IPS DF 4.7 (cell line): Measurements from ENCODE around the gene NPAS3.

Source experiments
- DNase-seq: peaks from one replicate; pipeline ENCODE4 v3.0.0-alpha.2; 2013; ENCODE audit warnings: low spot score; ENCODE audit errors: extremely low read depth

The NPAS3 gene

GRCh38 chr14:33505963-33506329 lies 567.3 kb downstream of the NPAS3 start:
- DNase-seq: no peak

GRCh38 chr14:33508126-33509062 lies 569.7 kb downstream of the NPAS3 start:
- no peak for DNase-seq

- DNase-seq: no peak
Observed at GRCh38 chr14:33509454-33509853, 570.8 kb downstream of the NPAS3 start.

GRCh38 chr14:33510063-33510481 lies 571.4 kb downstream of the NPAS3 start:
- no peak for DNase-seq

- no peak for DNase-seq
Observed at GRCh38 chr14:33510991-33511390, 572.3 kb downstream of the NPAS3 start.

- no peak for DNase-seq
Observed at GRCh38 chr14:33511851-33512640, 573.4 kb downstream of the NPAS3 start.

GRCh38 chr14:33515441-33515840 lies 576.8 kb downstream of the NPAS3 start:
- DNase-seq: no peak

- DNase-seq: no peak
Observed at GRCh38 chr14:33515899-33516298, 577.2 kb downstream of the NPAS3 start.

- no peak for DNase-seq
Observed at GRCh38 chr14:33516898-33517436, 578.3 kb downstream of the NPAS3 start.

GRCh38 chr14:33521192-33521591 lies 582.5 kb downstream of the NPAS3 start:
- no peak for DNase-seq

DNA sequence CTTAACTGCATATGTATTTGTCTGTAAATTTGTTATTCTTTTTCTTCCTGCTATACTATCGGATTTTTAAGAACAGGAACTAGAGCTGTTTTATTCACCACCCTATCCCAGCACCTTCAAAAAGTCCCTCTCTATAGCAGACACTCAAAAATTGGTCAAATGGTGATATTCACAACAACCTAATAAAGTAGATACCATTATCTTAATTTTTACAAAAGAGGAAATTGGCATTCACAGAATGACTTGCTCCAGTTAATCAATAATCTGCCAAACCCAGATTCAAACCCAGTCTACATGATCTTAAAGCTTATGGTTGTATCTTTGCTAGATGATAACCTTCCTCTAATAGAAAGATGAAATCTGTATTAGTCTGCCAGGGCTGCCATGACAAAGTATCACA lies 585.6 kb downstream of the NPAS3 start:
- no peak for DNase-seq

- no peak for DNase-seq
Observed at GRCh38 chr14:33525626-33526025, 586.9 kb downstream of the NPAS3 start.

DNA sequence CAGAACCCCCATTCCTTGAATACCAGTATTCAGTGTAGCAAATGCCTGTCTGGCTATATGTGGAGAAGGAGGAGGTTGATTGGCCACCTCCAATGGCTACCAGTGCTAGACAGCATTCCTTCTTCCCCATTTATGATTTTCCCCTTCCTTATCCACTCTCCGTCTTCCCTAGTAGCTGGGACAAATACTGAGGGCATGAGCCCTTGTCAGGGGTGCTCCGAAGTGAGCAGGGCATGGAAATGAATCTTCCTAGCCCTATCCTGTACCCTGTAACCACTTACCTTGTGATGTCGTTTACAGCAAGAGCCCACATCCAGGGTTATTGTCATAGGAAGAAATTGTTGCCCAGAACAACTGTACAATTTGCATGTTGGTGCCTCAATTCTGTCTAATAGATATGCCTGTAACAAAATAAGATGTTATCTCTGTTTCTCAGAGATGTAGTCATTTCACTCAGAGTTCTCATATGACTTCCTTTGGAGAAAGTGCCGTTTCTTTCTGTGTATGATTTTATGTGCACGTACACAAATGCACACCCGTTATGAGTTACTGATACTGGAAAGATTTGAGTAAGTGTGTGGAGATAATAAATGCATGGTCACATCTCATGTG lies 588.5 kb downstream of the NPAS3 start:
- DNase-seq: no peak

GRCh38 chr14:33528655-33529054 lies 590.0 kb downstream of the NPAS3 start:
- DNase-seq: no peak

- no peak for DNase-seq
Observed at GRCh38 chr14:33529787-33530757, 591.4 kb downstream of the NPAS3 start.

- no peak for DNase-seq
Observed at GRCh38 chr14:33532553-33532952, 593.9 kb downstream of the NPAS3 start.

- no peak for DNase-seq
Observed at GRCh38 chr14:33534104-33534503, 595.4 kb downstream of the NPAS3 start.

GRCh38 chr14:33534632-33535031 lies 596.0 kb downstream of the NPAS3 start:
- no peak for DNase-seq

GRCh38 chr14:33539918-33540357 lies 601.3 kb downstream of the NPAS3 start:
- DNase-seq: no peak

DNA sequence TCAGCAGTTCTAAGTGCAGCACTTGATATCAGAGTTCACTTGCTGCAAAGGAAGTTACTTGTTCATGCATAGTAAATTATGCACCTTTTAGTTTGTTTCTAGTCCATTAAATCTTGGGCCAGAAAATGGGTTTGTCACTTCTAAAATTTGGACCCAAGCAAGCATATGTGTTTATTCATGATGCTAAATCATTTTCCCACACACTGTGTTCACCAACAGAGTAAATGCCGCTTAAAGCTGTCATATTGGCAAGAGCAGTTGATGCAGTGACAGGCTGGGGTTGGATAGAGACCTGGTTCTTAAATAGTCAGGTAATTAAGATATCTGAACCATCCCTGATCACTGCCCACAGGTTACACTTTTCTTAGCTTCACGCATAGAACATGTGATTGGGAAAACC lies 602.5 kb downstream of the NPAS3 start:
- DNase-seq: no peak
